LoVo (cell line): ENCODE results near the gene CFAP45.

Source experiments
- DNase-seq: peaks from one replicate; pipeline ENCODE4 v3.0.0-alpha.2; 2016; ENCODE audit warnings: low spot score

CFAP45 gene

GRCh38 chr1:159826441-159827101 lies 73.4 kb downstream of the CFAP45 start, which contains the start of gene SLAMF8:
TSS of gene SLAMF8 (plus strand) at chr1:159826873. CDS start at chr1:159826899, 26 bp downstream.
- DNase-seq = no peak

DNA sequence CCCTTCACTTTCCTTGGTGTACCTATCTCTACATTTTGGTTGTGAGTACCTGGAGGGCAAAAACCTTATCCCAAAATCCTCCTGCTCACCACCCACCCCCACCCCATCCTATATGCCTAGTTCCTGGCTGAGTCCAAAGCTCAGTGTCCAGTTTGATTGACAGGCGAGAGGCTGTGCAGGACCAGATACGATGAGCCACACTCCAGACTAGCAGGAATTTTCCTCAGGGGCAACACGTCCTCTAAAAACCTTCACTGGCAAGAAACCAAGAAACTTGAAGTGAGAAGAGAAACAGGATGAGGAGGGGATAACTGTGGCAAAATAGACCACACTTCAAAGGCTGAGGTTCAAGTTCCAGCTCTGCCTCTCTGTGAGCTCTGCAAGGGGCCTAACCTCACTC lies 74.4 kb downstream of the CFAP45 start:
- no peak for DNase-seq

- no peak for DNase-seq
These were observed 76.6 kb downstream of the CFAP45 start for GRCh38 chr1:159823406-159823805.
